Mucosa of stomach (tissue), 1 donor: ENCODE data around the gene LRRC36.

Source experiments
- H3K27me3 ChIP-seq: one replicate; pipeline ENCODE4 v1.7.0; 2013; ENCODE audit warnings: mild to moderate bottlenecking, low read length; ENCODE audit not compliant: control insufficient read depth, insufficient read depth
- H3K36me3 ChIP-seq: one replicate; pipeline ENCODE4 v1.7.0; 2013; ENCODE audit warnings: low read length; ENCODE audit not compliant: control insufficient read depth, insufficient read depth
- H3K4me1 ChIP-seq: one replicate; pipeline ENCODE4 v1.7.0; 2013; ENCODE audit warnings: mild to moderate bottlenecking, low read length; ENCODE audit not compliant: control insufficient read depth, insufficient read depth
- H3K4me3 ChIP-seq: one replicate; pipeline ENCODE4 v1.7.0; 2013; ENCODE audit warnings: low read length
- H3K9ac ChIP-seq: one replicate; pipeline ENCODE4 v1.7.0; 2013; ENCODE audit warnings: mild to moderate bottlenecking, low read length, moderate library complexity
- H3K9me3 ChIP-seq: one replicate; pipeline ENCODE4 v1.7.0; 2013; ENCODE audit warnings: mild to moderate bottlenecking, low read length, moderate library complexity; ENCODE audit not compliant: control insufficient read depth
- donor health status: Pancreatic carcinoma.

Gene LRRC36, protein sequence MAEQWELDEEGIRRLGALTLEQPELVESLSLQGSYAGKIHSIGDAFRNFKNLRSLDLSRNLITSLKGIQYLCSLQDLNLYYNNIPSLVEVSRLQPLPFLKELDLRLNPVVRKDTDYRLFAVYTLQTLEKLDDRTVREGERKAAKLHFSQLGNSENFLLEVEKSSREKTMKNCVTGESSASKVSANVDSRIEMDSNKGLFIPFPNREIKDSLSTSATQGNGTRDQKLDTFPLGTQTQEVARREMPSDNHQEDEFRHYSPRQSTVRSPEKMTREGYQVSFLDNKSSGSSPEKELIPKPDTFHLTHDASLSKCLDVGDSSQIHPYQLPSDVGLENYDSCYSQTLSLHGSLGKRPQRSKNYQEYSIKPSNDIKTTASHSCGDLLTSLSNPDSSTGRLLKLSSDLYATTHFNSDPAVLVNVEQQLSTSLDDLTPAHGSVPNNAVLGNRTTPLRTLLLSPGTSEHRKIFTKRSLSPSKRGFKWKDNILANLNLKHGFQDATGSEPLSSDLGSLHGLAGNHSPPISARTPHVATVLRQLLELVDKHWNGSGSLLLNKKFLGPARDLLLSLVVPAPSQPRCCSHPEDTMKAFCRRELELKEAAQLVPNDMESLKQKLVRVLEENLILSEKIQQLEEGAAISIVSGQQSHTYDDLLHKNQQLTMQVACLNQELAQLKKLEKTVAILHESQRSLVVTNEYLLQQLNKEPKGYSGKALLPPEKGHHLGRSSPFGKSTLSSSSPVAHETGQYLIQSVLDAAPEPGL

GRCh38 chr16:67326472-67327309 lies at the start of gene LRRC36, which contains the start of gene KCTD19:
Gene LRRC36, plus strand, starts transcription at chr16:67326815. Its CDS starts 48 bp downstream, at chr16:67326863.
Gene KCTD19, minus strand, starts transcription at chr16:67326741. Its CDS starts 34 bp downstream, at chr16:67326707.
- Histone ChIP-seq H3K36me3 (no peaks in the 10 kb centered on the region), H3K9me3 (no peaks in the 10 kb centered on the region), H3K9ac (peak within 1 kb of the TSS; percentile 63), H3K4me1 (peaks cover 5% of the 10 kb centered on the region), H3K27me3 (no peaks in the 10 kb centered on the region), H3K4me3 (peak within 1 kb of the TSS; percentile 43)

DNA sequence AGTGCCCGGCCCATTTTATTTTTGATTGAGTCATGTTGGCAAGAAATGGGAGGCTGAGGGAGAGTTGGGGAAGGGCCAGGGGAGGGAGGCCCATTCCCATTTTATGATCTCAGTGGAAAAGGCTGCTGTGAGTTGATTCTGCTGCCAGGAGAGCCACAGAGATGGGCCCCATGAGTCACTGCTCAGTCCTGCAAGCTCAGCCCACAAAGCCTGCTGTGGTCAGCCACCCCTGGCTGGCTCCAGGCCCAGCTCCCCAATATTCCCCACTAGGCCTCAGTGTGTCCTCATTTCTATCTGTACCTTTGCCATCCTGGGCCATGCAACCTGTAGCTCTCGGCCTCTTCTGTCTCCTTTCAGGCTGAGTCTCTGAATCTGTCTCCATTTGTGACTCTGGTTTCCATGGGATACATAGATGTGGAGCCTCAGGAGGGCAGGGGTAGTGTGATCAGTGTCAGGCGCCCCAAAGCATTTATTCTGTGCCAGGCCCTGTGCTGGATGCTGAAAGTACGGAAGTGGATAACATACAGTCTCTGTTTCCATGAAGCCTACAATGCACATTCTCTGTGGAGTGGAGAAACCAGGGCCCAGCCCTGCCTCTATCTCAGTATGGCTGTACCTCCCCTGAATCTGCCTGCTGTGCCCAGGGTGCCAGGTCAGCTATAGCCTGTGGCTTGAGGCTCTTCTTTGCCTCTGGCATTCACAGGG lies 49.2 kb upstream of the LRRC36 start:
- H3K27me3 ChIP-seq: no peaks in the 10 kb centered on the region
- H3K9ac ChIP-seq: peak overlapping the region; percentile 60
- H3K4me3 ChIP-seq: no peak overlapping the region
- no peaks in the 10 kb centered on the region for H3K36me3 ChIP-seq
- H3K9me3 ChIP-seq: no peaks in the 10 kb centered on the region
- peaks cover 18% of the 10 kb centered on the region for H3K4me1 ChIP-seq

GRCh38 chr16:67277999-67278772 lies 48.4 kb upstream of the LRRC36 start:
- Histone ChIP-seq H3K36me3 (no peaks in the 10 kb centered on the region), H3K9ac (peak overlapping the region; percentile 60), H3K4me1 (peaks cover 18% of the 10 kb centered on the region), H3K9me3 (no peaks in the 10 kb centered on the region), H3K27me3 (no peaks in the 10 kb centered on the region), H3K4me3 (no peak overlapping the region)

DNA sequence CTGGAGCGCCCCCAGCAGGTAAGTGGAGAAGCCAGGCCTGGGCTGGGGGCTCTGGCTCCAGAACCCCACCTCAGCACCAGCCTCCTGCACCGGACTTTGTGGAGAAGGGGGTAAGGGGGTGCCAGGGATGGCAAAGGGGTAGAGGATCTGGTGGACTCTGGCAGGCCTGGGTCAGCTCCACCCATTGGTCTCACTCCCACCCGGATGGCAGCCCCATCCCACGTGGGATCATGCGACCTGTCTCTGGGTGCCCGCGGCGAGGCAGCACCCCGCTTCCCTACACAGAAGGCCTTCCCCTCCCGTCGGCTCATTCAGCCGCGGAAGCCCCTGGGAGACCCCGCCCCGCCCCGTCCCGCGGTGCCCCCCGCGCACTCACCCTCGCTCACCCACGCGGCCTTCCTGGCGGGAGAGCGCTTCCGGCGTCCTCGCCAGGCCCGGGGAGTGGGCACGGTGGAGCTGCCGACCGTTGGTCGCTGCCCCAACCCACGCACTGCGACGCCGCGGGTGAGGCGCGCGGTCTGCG lies 47.8 kb upstream of the LRRC36 start:
- H3K4me1 ChIP-seq: peaks cover 18% of the 10 kb centered on the region
- no peaks in the 10 kb centered on the region for H3K27me3 ChIP-seq
- H3K4me3 ChIP-seq: no peak overlapping the region
- H3K36me3 ChIP-seq: no peaks in the 10 kb centered on the region
- H3K9ac ChIP-seq: peak overlapping the region; percentile 60
- no peaks in the 10 kb centered on the region for H3K9me3 ChIP-seq

GRCh38 chr16:67279296-67280089 lies 47.1 kb upstream of the LRRC36 start, which contains the start of gene PLEKHG4:
Gene PLEKHG4, plus strand, starts transcription at chr16:67279532. Its CDS starts 513 bp downstream, at chr16:67280045.
- peak within 1 kb of the TSS; percentile 60 for H3K9ac ChIP-seq
- H3K4me3 ChIP-seq: no peak within 1 kb of the TSS
- H3K9me3 ChIP-seq: no peaks in the 10 kb centered on the region
- H3K4me1 ChIP-seq: peaks cover 19% of the 10 kb centered on the region
- H3K36me3 ChIP-seq: no peaks in the 10 kb centered on the region
- H3K27me3 ChIP-seq: no peaks in the 10 kb centered on the region

GRCh38 chr16:67280090-67281015 lies 46.3 kb upstream of the LRRC36 start:
- Histone ChIP-seq H3K9me3 (no peaks in the 10 kb centered on the region), H3K4me3 (no peak overlapping the region), H3K36me3 (no peaks in the 10 kb centered on the region), H3K4me1 (peaks cover 22% of the 10 kb centered on the region), H3K27me3 (no peaks in the 10 kb centered on the region), H3K9ac (no peak overlapping the region)

GRCh38 chr16:67281536-67282446 lies 44.8 kb upstream of the LRRC36 start:
- H3K27me3 ChIP-seq: no peaks in the 10 kb centered on the region
- H3K4me1 ChIP-seq: peaks cover 19% of the 10 kb centered on the region
- no peak overlapping the region for H3K4me3 ChIP-seq
- H3K9me3 ChIP-seq: no peaks in the 10 kb centered on the region
- no peaks in the 10 kb centered on the region for H3K36me3 ChIP-seq
- no peak overlapping the region for H3K9ac ChIP-seq

- H3K9ac ChIP-seq: no peak overlapping the region
- no peak overlapping the region for H3K4me3 ChIP-seq
- H3K27me3 ChIP-seq: no peaks in the 10 kb centered on the region
- no peaks in the 10 kb centered on the region for H3K36me3 ChIP-seq
- H3K9me3 ChIP-seq: no peaks in the 10 kb centered on the region
- peaks cover 17% of the 10 kb centered on the region for H3K4me1 ChIP-seq
Measured at GRCh38 chr16:67282447-67282805, 44.2 kb upstream of the LRRC36 start.
